Stimulated activated CD4-positive, alpha-beta T cell treated with anti-CD3 and anti-CD28 coated beads, Interleukin-2, amount 100 ng/mL, for 4 hours (primary cell): ENCODE measurements around the gene KBTBD8.

Experiments
- DNase-seq: peaks from one replicate; pipeline ENCODE4 v3.0.0-alpha.2; 2020; ENCODE audit warnings: low read depth

Gene KBTBD8

DNA sequence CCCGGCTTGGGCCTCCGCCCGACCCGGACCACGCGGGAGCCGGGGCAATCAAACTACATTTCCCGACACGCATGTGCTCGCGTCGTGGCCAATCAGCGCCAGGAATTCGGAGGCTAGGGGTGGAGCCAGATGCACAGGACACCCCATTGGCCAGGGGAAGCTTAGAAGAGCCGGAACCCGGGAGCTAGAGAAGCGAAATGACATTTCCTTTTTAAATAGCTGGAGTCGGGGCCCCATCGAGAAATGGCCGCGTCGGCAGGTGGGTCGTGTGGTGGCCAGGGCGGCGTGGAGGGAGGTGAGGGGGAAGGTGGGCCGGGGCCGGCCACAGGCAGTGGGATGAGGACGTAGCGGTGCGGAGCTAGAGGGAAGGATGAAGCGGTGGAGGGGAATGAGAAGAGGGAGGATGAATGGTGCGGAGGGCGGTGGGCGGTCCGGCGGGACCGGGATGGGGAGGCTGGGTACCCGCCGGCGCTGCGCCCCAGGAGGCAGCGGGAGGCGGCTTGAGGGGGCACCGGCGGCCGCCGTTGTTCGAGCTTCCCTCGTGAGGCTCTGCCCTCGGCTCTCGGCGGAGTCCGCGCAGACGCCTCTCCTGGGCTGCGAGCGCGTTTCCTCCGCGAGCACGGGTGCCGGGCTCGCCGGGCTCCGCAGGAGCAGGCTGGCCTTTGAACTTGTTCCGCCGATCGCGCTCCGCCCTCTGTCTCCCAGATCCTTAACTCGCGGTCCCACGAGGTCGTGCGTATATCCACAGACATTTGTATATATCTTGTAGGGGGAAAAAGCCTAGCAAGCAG is at the start of gene KBTBD8:
KBTBD8 (plus strand) TSS at position 195 of the 791 bp plus-strand sequence; CDS start at position 244, 49 bp downstream.
- peak; percentile 97 for DNase-seq

DNA sequence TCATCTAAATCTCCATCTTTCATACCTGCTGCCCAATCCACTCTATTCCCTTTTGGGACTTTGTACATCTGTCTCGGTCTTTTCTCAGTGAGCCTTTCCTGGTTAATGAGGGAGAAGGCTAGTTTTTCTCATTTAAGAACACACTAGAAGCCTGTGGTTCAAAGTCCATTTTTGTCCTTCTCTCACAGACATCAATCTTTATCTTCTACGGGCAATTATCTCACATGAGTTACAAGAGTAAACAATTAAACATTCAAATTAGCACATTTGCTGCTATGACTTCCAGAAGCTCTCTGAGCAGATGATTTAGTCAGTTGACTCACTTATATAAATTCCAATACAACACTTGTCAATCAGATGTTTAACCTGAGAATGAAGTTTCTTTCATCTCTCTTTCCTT is 49.3 kb upstream of the KBTBD8 start:
- DNase-seq, result no peak

DNA sequence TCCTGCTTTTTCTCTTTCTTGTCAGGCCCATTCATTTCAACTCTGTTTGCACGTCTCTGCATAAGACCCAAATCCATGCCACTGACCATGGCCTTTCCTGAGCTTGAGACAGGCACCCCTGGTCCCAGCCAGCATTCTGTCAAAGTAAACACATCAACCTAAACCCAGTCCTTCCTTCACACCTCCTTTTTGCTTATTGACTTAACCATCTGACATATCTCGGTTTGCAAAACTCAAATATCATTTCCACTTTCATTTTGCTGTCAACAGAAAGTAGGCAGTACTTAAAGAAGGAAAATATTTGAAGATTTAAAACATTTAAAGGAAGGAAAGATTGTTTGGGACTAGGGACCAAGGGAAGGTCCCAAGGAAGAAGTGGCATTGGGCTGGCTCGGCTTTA is 48.2 kb upstream of the KBTBD8 start:
- no peak for DNase-seq

- no peak for DNase-seq
These were observed 45.8 kb upstream of the KBTBD8 start for GRCh38 chr3:66952357-66952756.

DNA sequence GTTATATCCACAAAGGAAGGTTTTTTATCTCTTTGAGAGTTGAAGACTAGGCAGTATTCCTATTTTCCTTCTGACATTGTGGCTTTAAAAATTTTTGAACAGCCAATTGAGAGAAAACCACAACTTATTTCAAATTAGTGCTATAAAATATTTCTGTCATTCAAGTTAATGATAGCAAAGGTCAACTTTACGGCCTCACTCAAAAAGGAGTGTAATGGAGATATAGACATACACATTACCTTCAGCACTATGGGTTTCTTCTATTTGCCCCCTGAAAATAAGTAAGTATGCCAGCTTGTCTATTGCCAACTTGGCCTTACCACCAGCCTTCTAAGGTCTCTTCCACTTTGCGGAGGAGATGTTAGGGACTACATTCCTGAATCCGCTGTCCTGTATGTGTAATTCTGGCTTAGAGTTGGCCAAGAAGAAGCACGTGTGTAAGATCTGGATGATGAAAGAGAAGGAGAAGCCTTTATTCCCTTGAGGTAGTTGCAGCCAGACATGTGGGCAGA is 44.1 kb upstream of the KBTBD8 start:
- no peak for DNase-seq

- DNase-seq, result no peak
These were observed 41.4 kb upstream of the KBTBD8 start for GRCh38 chr3:66956742-66957141.

DNA sequence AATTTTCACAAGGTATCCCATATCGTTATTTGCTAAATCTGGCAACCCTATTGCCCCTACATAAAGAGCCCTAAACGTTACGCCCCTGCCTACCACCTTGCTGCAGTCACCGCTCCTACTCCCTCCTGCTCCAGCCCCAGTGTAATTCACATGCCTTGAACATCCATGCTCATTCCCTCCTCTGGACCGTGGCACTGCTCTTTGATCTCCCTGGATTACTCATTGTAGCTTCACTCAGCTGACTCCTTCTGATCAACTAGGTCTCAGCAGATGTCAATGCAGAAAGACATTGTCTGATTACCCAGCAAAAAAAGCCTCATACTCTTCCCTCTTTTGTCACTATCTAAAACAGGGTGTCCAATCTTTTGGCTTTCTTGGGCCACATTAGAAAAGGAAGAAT is 40.7 kb upstream of the KBTBD8 start:
- DNase-seq, result no peak

DNA sequence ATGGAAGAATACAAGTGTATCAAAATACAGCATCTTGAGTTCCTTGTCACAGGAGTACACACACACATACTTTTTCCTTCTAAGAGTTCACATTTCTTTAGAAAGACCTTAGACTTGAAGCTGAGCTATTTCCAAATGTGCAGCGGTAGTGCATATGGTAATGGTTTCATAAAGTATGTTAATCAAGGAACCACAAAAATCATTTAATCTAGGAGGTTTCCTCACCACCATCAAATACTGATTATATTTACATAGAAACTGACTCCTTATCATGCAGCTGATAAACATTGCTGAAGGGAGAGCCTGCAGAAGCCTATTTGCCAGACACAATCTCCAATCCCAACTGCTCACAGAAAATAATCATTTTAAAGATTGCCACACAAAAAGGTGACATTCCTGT is 40.0 kb upstream of the KBTBD8 start:
- no peak for DNase-seq

DNA sequence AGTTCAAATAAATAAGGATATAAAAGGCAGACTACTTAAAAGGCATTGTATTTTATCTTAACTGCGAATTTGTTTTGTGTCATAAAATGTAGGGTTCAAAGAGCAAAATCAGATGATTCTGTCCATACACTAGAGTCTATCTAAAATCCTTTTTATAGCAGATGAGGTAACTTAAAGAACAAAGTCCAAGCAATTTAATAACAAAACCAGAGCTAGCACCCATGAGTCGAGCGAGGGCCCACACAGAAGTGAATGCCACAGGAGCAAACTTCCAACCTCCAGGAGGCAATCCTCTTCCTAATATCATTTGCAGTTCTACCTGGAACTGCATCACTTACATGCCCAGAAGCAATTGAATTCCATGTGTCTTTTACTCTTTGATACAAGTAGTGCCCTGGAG is 35.4 kb upstream of the KBTBD8 start:
- no peak for DNase-seq

- no peak for DNase-seq
These were observed 26.9 kb upstream of the KBTBD8 start for GRCh38 chr3:66971245-66971644.

DNA sequence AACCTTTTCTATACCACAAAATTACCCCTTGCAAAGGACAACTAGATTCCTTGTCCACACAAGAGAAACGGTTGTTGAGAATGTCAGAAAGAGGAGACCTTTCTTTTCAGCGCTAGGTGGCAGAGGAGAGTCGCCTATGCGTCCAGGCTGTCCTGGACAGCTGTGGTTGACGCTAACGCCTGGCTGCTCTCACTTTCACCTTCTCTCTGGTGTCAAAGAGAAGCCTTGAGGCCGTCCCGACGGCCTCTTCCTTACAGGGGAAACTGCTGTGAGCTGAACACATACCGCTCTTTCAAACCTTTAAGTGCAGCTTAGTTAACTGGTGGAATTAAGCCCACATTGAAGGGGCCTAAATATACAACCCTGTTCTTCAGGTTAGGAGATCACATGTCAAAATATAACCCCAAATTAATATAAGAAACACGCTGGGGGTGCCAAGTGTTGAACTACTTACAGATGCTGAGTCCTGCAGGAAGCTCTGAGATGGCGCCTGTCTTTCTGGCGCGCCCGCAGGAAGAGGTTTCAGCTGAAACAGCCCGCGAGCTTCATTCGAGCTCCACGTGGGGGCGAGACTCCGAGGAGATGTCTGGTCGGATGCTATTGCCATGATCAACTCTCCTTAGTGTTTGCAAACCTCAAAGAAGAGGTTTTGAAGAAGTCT is 26.1 kb upstream of the KBTBD8 start:
- peak; percentile 54 for DNase-seq

DNA sequence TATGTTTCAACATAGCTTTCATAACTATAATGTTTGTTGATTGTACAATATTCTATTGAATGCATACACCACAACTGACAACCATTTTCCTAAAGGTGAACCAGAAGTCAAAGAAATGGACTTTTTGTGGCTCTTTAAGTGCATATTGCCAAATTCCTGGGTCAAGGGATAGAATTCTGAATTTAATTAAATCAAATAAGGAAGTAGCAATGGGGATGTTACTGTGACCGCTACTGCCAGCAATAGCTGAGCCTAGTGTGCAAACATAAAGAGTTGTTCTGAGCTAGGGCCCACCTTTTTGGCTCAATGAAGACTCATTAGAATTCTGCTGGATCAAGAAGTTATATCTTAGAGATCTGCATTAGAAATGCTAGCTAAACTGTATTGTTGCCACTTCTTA is 17.3 kb upstream of the KBTBD8 start:
- no peak for DNase-seq

GRCh38 chr3:66983101-66983500 is 15.0 kb upstream of the KBTBD8 start:
- no peak for DNase-seq

GRCh38 chr3:66985336-66985920 is 12.7 kb upstream of the KBTBD8 start:
- DNase-seq, result no peak

DNA sequence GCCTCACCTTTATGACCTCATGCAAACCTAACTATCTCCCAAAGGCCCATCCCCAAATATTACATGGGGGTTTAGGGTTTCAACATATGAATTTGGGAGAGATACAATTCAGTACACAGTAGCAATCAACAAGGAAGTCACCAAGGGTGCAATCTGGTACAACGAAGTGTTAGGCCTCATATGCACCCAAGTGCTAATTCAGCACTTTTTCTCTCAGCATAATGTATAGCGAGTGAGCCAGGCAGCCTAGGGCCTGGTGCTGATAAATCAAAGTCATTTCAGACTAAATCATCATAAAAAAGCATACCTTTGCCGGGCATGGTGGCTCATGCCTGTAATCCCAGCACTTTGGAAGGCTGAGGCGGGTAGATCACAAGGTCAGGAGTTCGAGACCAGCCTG is 11.7 kb upstream of the KBTBD8 start:
- DNase-seq, result no peak

- no peak for DNase-seq
These were observed 8.9 kb upstream of the KBTBD8 start for GRCh38 chr3:66989241-66989640.

DNA sequence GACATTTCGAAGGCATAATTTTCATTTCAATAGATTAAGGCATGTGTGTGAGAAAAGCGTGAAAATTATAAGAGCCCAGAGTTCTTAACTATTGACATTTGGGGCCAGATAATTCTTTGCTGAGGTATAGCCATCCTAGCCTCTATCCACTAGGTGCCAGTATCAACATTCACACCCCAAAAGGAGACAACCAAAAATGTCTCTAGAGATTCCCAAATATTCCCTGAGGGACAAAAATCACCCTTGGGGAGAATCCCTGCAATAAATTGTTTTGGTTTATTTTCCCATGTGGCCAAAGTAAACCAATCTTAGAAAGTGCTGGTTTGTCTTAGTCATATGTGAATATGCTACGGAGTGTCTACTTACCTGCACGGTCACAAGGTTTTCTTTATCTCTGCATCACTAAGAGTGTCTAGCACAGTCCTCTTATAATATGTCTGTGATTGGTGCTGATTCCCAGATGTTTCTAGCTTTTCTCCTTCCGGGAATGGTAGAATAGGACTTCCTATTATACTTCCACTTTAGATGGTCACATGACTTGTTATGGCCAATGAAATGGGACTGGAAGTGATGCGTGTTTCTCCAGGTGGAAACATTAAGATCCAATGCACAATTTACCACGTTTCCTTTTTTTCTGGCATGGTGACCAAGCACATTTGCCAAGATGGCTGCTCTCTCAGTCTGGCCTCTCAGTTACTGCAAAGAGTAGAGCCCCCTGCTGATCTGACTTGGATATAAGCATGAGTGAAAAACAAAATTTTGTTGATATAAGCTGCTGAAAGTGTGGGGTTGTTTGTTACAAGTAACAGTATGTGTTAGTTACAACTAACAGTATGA is 8.0 kb upstream of the KBTBD8 start:
- no peak for DNase-seq

- no peak for DNase-seq
These were observed 6.6 kb upstream of the KBTBD8 start for GRCh38 chr3:66991459-66991858.

GRCh38 chr3:66993082-66993481 is 5.0 kb upstream of the KBTBD8 start:
- no peak for DNase-seq

- no peak for DNase-seq
These were observed 3.5 kb upstream of the KBTBD8 start for GRCh38 chr3:66994588-66994987.

DNA sequence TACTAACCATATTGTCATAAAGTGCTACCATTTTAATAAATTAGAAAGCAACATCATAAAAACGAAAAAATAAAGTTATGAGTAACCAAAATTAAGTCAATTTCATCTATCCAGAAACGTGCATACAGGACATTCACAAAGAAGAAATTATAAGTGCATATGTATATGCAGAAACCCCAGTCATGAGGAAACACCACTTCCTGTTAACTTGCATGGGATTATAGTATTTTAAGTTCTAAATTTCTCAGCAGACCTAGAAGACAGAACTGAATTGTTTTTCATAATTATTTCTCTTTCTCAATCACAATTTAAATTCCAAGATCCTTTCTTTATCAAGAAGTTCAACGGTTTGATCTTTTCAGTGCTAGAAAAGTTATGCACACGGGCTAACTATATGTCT is 1.4 kb upstream of the KBTBD8 start:
- no peak for DNase-seq

GRCh38 chr3:66997560-66998112 is 471 bp upstream of the KBTBD8 start:
- no peak for DNase-seq
